Stimulated activated CD4-positive, alpha-beta T cell treated with anti-CD3 and anti-CD28 coated beads, Interleukin-4, amount 100 ng/mL, for 1 hour (primary cell): Measurements from ENCODE around the gene MEI4.
"Not testable (repeated sequence)": the region's sequence is repeated elsewhere in the genome, so short reads cannot be mapped to it uniquely, and the experiment has no call there.

Experiments used
- DNase-seq: peaks from one replicate; pipeline ENCODE4 v3.0.0-alpha.2; 2020

MEI4 gene

GRCh38 chr6:77816766-77817270, 164.0 kb downstream of the MEI4 start:
- DNase-seq: no peak

- no peak for DNase-seq
These were observed 169.4 kb downstream of the MEI4 start for GRCh38 chr6:77822265-77822664.

- no peak for DNase-seq
These were observed 172.4 kb downstream of the MEI4 start for GRCh38 chr6:77825204-77825603.

- DNase-seq: no peak
These were observed 176.9 kb downstream of the MEI4 start for GRCh38 chr6:77829736-77830135.

- DNase-seq: not testable (repeated sequence)
These were observed 180.9 kb downstream of the MEI4 start for GRCh38 chr6:77833749-77834148.

- no peak for DNase-seq
These were observed 181.8 kb downstream of the MEI4 start for GRCh38 chr6:77834591-77834996.

GRCh38 chr6:77837034-77837784, 184.4 kb downstream of the MEI4 start:
- no peak for DNase-seq

GRCh38 chr6:77839292-77839691, 186.5 kb downstream of the MEI4 start:
- DNase-seq: no peak

- DNase-seq: no peak
These were observed 192.0 kb downstream of the MEI4 start for GRCh38 chr6:77844822-77845221.

GRCh38 chr6:77853401-77853800, 200.6 kb downstream of the MEI4 start:
- DNase-seq: no peak

GRCh38 chr6:77856391-77856790, 203.6 kb downstream of the MEI4 start:
- DNase-seq: no peak

- DNase-seq: no peak
These were observed 204.6 kb downstream of the MEI4 start for GRCh38 chr6:77857421-77857820.

- DNase-seq: no peak
These were observed 223.5 kb downstream of the MEI4 start for GRCh38 chr6:77876300-77876699.

- no peak for DNase-seq
These were observed 226.7 kb downstream of the MEI4 start for GRCh38 chr6:77879527-77879926.

GRCh38 chr6:77880501-77880900, 227.7 kb downstream of the MEI4 start:
- DNase-seq: no peak

- DNase-seq: no peak
These were observed 231.0 kb downstream of the MEI4 start for GRCh38 chr6:77883851-77884250.

- DNase-seq: no peak
These were observed 240.6 kb downstream of the MEI4 start for GRCh38 chr6:77893391-77893790.

GRCh38 chr6:77906070-77906469, 253.2 kb downstream of the MEI4 start:
- no peak for DNase-seq

- no peak for DNase-seq
These were observed 258.0 kb downstream of the MEI4 start for GRCh38 chr6:77910826-77911225.

GRCh38 chr6:77926198-77926751, 273.4 kb downstream of the MEI4 start:
- no peak for DNase-seq

GRCh38 chr6:77930382-77930781, 277.5 kb downstream of the MEI4 start:
- DNase-seq: no peak

- DNase-seq: no peak
These were observed 278.1 kb downstream of the MEI4 start for GRCh38 chr6:77930952-77931351.

GRCh38 chr6:77962070-77962469, 309.2 kb downstream of the MEI4 start:
- DNase-seq: no peak

- no peak for DNase-seq
These were observed 312.6 kb downstream of the MEI4 start for GRCh38 chr6:77965449-77965848.

- DNase-seq: no peak
These were observed 319.5 kb downstream of the MEI4 start for GRCh38 chr6:77972334-77972733.
